ENCODE results near the gene SYT14.

DNA sequence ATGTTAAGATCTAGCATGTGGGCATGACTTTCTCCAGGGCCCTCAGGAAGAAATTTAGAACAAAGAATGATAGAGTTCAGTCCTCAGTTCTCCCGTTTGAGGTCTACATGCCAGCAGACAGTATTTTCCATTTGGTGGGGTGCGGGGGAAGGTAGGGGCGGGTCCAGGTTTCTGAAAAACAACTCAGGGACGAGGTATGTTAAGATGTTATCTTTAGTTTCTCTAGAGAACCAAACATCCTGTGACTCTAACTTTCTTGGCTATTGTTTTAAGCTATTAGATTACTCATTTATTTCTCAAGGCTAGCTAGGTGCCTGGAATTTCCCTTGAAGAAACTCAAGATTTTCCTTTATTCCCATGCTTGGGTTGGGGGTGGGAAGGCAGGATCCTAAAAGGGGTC lies 42.3 kb upstream of the SYT14 start:
- TF ChIP-seq, protein P1, sequence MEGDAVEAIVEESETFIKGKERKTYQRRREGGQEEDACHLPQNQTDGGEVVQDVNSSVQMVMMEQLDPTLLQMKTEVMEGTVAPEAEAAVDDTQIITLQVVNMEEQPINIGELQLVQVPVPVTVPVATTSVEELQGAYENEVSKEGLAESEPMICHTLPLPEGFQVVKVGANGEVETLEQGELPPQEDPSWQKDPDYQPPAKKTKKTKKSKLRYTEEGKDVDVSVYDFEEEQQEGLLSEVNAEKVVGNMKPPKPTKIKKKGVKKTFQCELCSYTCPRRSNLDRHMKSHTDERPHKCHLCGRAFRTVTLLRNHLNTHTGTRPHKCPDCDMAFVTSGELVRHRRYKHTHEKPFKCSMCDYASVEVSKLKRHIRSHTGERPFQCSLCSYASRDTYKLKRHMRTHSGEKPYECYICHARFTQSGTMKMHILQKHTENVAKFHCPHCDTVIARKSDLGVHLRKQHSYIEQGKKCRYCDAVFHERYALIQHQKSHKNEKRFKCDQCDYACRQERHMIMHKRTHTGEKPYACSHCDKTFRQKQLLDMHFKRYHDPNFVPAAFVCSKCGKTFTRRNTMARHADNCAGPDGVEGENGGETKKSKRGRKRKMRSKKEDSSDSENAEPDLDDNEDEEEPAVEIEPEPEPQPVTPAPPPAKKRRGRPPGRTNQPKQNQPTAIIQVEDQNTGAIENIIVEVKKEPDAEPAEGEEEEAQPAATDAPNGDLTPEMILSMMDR (IDR thresholded peaks at IDR 0.05; ENCODE audit: low read depth, low read length) = no peak
- TF ChIP-seq EZH2phosphoT487 (IDR thresholded peaks at IDR 0.05; ENCODE audit: low read depth) = no peak
